HepG2 (cell line): Measurements from ENCODE around the gene RBM47. TPM values are rescaled to one million over a fixed set of nuclear protein-coding genes. Genes with fewer than 3 reads are reported as not detected.

Experiments
- AKNA ChIP-seq: sonication (generic); formaldehyde crosslinking; IDR thresholded peaks from 2 replicates; pipeline ENCODE4 v1.4.0; 2020; ENCODE audit warnings: missing genetic modification reagents, borderline replicate concordance
- CTCF ChIP-seq: sonication (generic); formaldehyde crosslinking; IDR thresholded peaks from 2 replicates; pipeline ENCODE4 v1.5.0; 2020; ENCODE audit warnings: mild to moderate bottlenecking, missing genetic modification reagents, moderate library complexity
- GTF3A ChIP-seq: sonication (generic); formaldehyde crosslinking; conservative IDR thresholded peaks from 2 replicates; pipeline ENCODE4 v1.4.0; 2020; ENCODE audit warnings: mild to moderate bottlenecking, missing genetic modification reagents
- LCORL ChIP-seq, 2 experiments: fragments of 450-650 bp in 1 of 2; sonication (generic) in 1 of 2; formaldehyde crosslinking in 1 of 2; IDR thresholded peaks; 2 replicates each; pipeline versions ENCODE4 v1.5.0 to v1.6.1; 2017 to 2020; ENCODE audit warnings: antibody characterized with exemption in 1 of 2, missing genetic modification reagents in 1 of 2
- TGIF2 ChIP-seq: IDR thresholded peaks from 2 replicates; pipeline ENCODE4 v1.6.1; 2016; ENCODE audit warnings: control low read depth, missing compliant biosample characterization
- TP53 ChIP-seq: sonication (generic); formaldehyde crosslinking; conservative IDR thresholded peaks from 2 replicates; pipeline ENCODE4 v1.4.0; 2020; ENCODE audit warnings: missing genetic modification reagents
- ZBTB25 ChIP-seq: IDR thresholded peaks from 2 replicates; pipeline ENCODE4 v1.6.1; 2018; ENCODE audit warnings: missing genetic modification reagents
- ZKSCAN5 ChIP-seq: sonication (generic); formaldehyde crosslinking; IDR thresholded peaks from 2 replicates; pipeline ENCODE4 v1.5.1; 2020; ENCODE audit warnings: mild to moderate bottlenecking, missing genetic modification reagents
- ZMYM3 ChIP-seq: sonication (generic); formaldehyde crosslinking; IDR thresholded peaks from 2 replicates; pipeline ENCODE4 v1.5.1; 2020; ENCODE audit warnings: mild to moderate bottlenecking, missing genetic modification reagents
- ZNF468 ChIP-seq: sonication (generic); formaldehyde crosslinking; IDR thresholded peaks from 2 replicates; pipeline ENCODE4 v1.8.0; 2022; ENCODE audit warnings: mild to moderate bottlenecking, moderate library complexity, missing genetic modification reagents
- ZNF569 ChIP-seq: sonication (generic); formaldehyde crosslinking; IDR thresholded peaks from 2 replicates; pipeline ENCODE4 v1.5.0; 2020; ENCODE audit warnings: mild to moderate bottlenecking, missing genetic modification reagents, moderate library complexity, borderline replicate concordance
- ZNF597 ChIP-seq: sonication (generic); formaldehyde crosslinking; IDR thresholded peaks from 2 replicates; pipeline ENCODE4 v1.5.0; 2020; ENCODE audit warnings: missing genetic modification reagents
- ZNF607 ChIP-seq: sonication (generic); formaldehyde crosslinking; IDR thresholded peaks from 2 replicates; pipeline ENCODE4 v1.5.1; 2020; ENCODE audit warnings: missing genetic modification reagents, mild to moderate bottlenecking, borderline replicate concordance
- ZNF710 ChIP-seq: sonication (generic); formaldehyde crosslinking; IDR thresholded peaks from 2 replicates; pipeline ENCODE4 v1.5.0; 2020; ENCODE audit warnings: mild to moderate bottlenecking, missing genetic modification reagents, borderline replicate concordance
- ZSCAN25 ChIP-seq: sonication (generic); formaldehyde crosslinking; IDR thresholded peaks from 2 replicates; pipeline ENCODE4 v1.8.0; 2022; ENCODE audit warnings: mild to moderate bottlenecking, missing genetic modification reagents
- polyA plus RNA-seq, 8 experiments: library from polyadenylated mRNA; depleted of rRNA in 3 of 8; stranded (reverse) in 7 of 8; unstranded in 1 of 8; fragments of >200 nt; fragmentation: Illumina TruSeq in 4 of 8; extraction: Trizol in 4 of 8; gene quantifications; 2 replicates each; pipeline versions ENCODE4 v1.2.1 to v1.2.3, GENCODE V29; 2011 to 2016; ENCODE audit warnings: low read depth in 4 of 8, missing spikeins in 1 of 8, mixed read lengths in 1 of 8; ENCODE audit not compliant: insufficient read depth in 1 of 8
- total RNA-seq, 5 experiments: library from RNA; depleted of rRNA; stranded (reverse); fragments of >200 nt; fragmentation: Illumina TruSeq; extraction: Trizol; gene quantifications; 2 replicates each; pipeline ENCODE4 v1.2.3, GENCODE V29; 2016; ENCODE audit warnings: low read depth in 1 of 5
- TF ChIP-seq, protein P1 (sequence below): sonication (generic); formaldehyde crosslinking; IDR thresholded peaks from 2 replicates; pipeline ENCODE4 v1.5.0; 2020; ENCODE audit warnings: mild to moderate bottlenecking, low read depth, missing genetic modification reagents, borderline replicate concordance

Gene RBM47
- total and polyA plus RNA-seq, 2 of the 13 experiments (the other 11 are each of a cell fraction or from before 2014, with no cell fraction given): 1.2 to 2.5 TPM

GRCh38 chr4:40515398-40516293 is 114.0 kb downstream of the RBM47 start (continued):
- TF ChIP-seq, protein P1, sequence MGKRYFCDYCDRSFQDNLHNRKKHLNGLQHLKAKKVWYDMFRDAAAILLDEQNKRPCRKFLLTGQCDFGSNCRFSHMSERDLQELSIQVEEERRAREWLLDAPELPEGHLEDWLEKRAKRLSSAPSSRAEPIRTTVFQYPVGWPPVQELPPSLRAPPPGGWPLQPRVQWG (CRISPR knock-in tag): no peak
- TF ChIP-seq ZKSCAN5 (CRISPR knock-in tag) (no peak), LCORL (IDR thresholded peaks at IDR 0.05) (no peak), LCORL (CRISPR knock-in tag; IDR thresholded peaks at IDR 0.05) (peak; percentile 20; the same call in 1 of the 2 replicates), GTF3A (CRISPR knock-in tag) (no peak), ZNF607 (CRISPR knock-in tag) (no peak), AKNA (CRISPR knock-in tag) (no peak), TP53 (CRISPR knock-in tag) (no peak), TGIF2 (CRISPR knock-in tag) (no peak), ZNF710 (no peak), ZSCAN25 (no peak), ZMYM3 (peak; percentile 91), ZNF468 (CRISPR knock-in tag) (no peak), ZBTB25 (no peak), CTCF (CRISPR knock-in tag) (no peak), ZNF569 (CRISPR knock-in tag) (no peak), ZNF597 (CRISPR knock-in tag) (no peak)
